Mesothelial cell of epicardium (in vitro differentiated cells): Measurements from ENCODE around the gene SLC38A9. TPM values are rescaled to one million over a fixed set of nuclear protein-coding genes. Genes with fewer than 3 reads are reported as not detected.
A peak's percentile ranks its signal among the peaks of the same experiment; 100 is the strongest.

ENCODE experiments used
- DNase-seq, 2 experiments: peaks; one replicate each; pipeline ENCODE4 v3.0.0; 2021; ENCODE audit warnings: low spot score in 2 of 2; ENCODE audit not compliant: unreplicated experiment in 2 of 2
- H3K27ac Mint-ChIP-seq: 2 replicates; pipeline ENCODE4 v1.8.0; 2021; ENCODE audit warnings: mixed read lengths
- H3K27me3 Mint-ChIP-seq: 2 replicates; pipeline ENCODE4 v1.8.0; 2021; ENCODE audit warnings: low read depth, mixed read lengths
- H3K36me3 Mint-ChIP-seq: 2 replicates; pipeline ENCODE4 v1.8.0; 2021; ENCODE audit warnings: mixed read lengths
- H3K4me1 Mint-ChIP-seq: 2 replicates; pipeline ENCODE4 v1.8.0; 2021; ENCODE audit warnings: mixed read lengths
- H3K4me3 Mint-ChIP-seq: 2 replicates; pipeline ENCODE4 v1.8.0; 2021; ENCODE audit warnings: mild to moderate bottlenecking, moderate library complexity, mixed read lengths
- H3K9me3 Mint-ChIP-seq: 2 replicates; pipeline ENCODE4 v1.8.0; 2021; ENCODE audit warnings: mixed read lengths
- total RNA-seq: library from RNA; stranded (reverse); gene quantifications from 3 replicates; pipeline ENCODE4 v1.2.1, GENCODE V29; 2021
- TF ChIP-seq, protein P1 (sequence below): fragments of 200-600 bp; sonication (generic); IDR thresholded peaks from one replicate; pipeline ENCODE4 v1.5.0; 2021; ENCODE audit warnings: antibody characterized with exemption; ENCODE audit not compliant: unreplicated experiment

Gene SLC38A9
- total RNA-seq, 1 donor from 2014 or later, result 39.9 TPM

DNA sequence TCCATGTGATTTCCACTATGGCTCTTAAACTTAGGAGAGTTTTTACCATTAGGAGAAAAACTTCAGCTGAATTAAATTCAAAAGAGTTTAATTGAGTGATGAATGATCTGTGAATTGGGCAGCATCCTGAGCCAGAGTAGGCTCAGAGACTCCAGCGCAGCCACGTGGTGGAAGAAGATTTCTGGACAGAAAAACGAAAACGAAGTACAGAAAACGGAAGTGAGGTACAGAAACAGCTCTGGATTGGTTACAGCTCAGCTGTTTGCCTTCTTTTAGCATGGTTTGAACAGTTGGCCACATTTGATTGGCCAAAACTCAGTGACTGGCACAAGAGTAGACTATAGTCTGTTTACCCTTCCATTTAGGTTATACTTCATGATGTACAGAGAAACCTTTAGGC is 108.2 kb downstream of the SLC38A9 start:
- TF ChIP-seq, protein P1, sequence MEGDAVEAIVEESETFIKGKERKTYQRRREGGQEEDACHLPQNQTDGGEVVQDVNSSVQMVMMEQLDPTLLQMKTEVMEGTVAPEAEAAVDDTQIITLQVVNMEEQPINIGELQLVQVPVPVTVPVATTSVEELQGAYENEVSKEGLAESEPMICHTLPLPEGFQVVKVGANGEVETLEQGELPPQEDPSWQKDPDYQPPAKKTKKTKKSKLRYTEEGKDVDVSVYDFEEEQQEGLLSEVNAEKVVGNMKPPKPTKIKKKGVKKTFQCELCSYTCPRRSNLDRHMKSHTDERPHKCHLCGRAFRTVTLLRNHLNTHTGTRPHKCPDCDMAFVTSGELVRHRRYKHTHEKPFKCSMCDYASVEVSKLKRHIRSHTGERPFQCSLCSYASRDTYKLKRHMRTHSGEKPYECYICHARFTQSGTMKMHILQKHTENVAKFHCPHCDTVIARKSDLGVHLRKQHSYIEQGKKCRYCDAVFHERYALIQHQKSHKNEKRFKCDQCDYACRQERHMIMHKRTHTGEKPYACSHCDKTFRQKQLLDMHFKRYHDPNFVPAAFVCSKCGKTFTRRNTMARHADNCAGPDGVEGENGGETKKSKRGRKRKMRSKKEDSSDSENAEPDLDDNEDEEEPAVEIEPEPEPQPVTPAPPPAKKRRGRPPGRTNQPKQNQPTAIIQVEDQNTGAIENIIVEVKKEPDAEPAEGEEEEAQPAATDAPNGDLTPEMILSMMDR, result no peak
- peaks cover 45% of the 10 kb centered on the region for H3K4me1 Mint-ChIP-seq
- peak overlapping the region; percentile 75 for H3K27ac Mint-ChIP-seq
- H3K4me3 Mint-ChIP-seq, result no peak overlapping the region
- H3K27me3 Mint-ChIP-seq, result no peaks in the 10 kb centered on the region
- H3K9me3 Mint-ChIP-seq, result no peaks in the 10 kb centered on the region
- DNase-seq, result no peak
- no peaks in the 10 kb centered on the region for H3K36me3 Mint-ChIP-seq

DNA sequence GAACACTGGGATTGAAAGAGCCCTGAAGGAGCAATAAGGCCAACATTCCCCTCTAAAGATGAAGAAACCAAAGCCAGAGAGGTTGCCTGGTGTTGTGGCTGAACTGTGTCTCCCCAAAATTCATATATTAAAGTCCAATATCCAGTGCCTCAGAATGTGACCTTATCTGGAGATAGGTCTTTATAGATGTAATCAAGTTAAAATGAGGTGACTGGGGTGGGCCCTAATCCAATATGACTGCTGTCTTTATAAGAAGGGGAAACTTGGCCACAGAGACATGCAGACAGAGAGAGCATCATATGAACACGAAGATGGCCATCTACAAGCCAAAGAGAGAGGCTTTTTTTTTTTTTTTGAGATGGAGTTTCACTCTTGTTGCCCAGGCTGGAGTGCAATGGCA is 110.5 kb downstream of the SLC38A9 start:
- H3K4me1 Mint-ChIP-seq, result peaks cover 61% of the 10 kb centered on the region

DNA sequence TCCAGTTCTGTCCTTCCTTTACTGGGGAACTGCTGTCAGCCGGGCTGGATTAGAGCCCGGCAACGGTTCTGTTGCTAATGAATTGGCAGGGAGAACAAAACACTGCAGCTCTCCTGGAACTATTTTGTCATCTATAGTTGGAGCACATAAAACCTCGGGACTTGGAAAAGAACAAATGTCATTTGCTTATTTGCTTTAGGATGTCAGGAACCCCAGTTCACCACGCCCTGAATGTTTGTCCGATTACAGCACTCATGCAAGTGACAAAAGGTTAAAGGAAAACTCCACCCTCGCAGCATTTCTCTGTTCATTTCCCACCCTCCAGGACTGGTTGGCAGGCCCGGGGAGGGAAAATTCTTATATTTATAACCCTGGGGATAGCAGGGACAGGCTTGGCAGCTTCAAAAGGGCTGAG is 110.9 kb downstream of the SLC38A9 start:
- no peaks in the 10 kb centered on the region for H3K36me3 Mint-ChIP-seq
- H3K27ac Mint-ChIP-seq, result peak overlapping the region; percentile 95
- DNase-seq, result no peak
- peak overlapping the region; percentile 22 for H3K4me3 Mint-ChIP-seq
- TF ChIP-seq, protein P1, result no peak
- no peaks in the 10 kb centered on the region for H3K27me3 Mint-ChIP-seq
- no peaks in the 10 kb centered on the region for H3K9me3 Mint-ChIP-seq
- H3K4me1 Mint-ChIP-seq, result peaks cover 62% of the 10 kb centered on the region

More for the DNA sequence above, 110.5 kb downstream of the SLC38A9 start:
- Mint-ChIP-seq H3K27me3 (no peaks in the 10 kb centered on the region), H3K4me3 (peak overlapping the region; percentile 22), H3K9me3 (no peaks in the 10 kb centered on the region), H3K36me3 (no peaks in the 10 kb centered on the region), H3K27ac (peak overlapping the region; percentile 95)
- TF ChIP-seq, protein P1, result no peak
- DNase-seq, result no peak

DNA sequence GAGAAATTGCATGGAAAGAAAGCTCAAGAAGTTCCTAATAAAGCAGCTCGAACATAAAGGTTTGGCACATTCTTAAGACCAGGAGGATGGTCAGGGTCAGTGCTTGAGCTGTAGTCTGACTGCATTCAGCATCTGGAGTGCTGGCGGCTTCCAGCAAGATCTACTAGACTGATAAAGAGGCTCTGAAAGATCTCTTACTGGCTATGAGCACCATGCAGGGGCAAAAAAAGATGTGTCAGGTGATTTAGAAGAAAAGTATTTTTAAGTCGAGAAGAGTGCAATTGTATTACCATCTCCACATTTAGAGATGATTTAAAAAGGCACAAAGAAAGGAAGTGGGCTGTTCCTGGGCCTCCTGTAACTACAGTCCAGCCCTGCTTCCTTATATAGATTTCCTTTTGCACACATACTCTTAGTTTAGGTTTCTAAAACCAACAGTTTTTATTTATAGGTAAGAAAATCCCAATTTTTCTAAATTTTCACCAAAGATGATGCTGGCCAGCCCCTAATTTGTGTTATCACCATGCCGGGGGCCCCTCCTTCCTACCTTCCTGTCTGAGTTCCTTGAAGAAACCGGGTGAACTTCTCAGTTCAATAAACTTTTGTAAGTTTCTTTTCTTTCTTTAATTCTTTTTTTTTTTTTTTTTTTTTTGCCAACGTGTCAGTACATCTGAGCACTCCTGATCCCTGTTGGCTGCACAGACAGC is 111.5 kb downstream of the SLC38A9 start:
- peaks cover 62% of the 10 kb centered on the region for H3K4me1 Mint-ChIP-seq

DNA sequence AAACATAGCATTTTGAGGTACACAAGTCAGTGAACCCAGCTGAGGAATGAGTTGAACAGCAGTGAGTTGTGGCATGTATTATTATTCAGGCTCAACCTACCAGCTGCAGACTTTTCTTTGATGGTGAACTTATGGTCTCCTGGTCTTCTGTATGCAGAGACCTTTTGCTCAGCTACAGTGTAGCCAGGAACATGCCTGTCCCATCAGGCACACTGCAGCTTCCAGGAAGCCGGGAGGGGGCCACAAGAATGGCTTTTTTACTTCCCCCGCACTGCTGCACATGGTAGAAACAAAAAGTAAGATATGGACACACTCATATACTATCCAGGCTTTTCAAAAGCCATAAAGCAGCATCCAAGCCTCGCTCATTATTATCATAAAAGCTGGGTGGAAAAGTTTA is 112.0 kb downstream of the SLC38A9 start:
- H3K27me3 Mint-ChIP-seq, result no peaks in the 10 kb centered on the region
- no peaks in the 10 kb centered on the region for H3K36me3 Mint-ChIP-seq
- no peak for DNase-seq
- H3K4me1 Mint-ChIP-seq, result peaks cover 62% of the 10 kb centered on the region
- TF ChIP-seq, protein P1, result no peak
- H3K4me3 Mint-ChIP-seq, result no peak overlapping the region
- H3K27ac Mint-ChIP-seq, result peak overlapping the region; percentile 95
- H3K9me3 Mint-ChIP-seq, result no peaks in the 10 kb centered on the region

More for the DNA sequence above, 111.5 kb downstream of the SLC38A9 start:
- H3K27ac Mint-ChIP-seq, result peak overlapping the region; percentile 95
- TF ChIP-seq, protein P1, result no peak
- no peaks in the 10 kb centered on the region for H3K9me3 Mint-ChIP-seq
- no peaks in the 10 kb centered on the region for H3K27me3 Mint-ChIP-seq
- H3K4me3 Mint-ChIP-seq, result peak overlapping the region; percentile 22
- no peak for DNase-seq
- H3K36me3 Mint-ChIP-seq, result no peaks in the 10 kb centered on the region
